Stimulated activated CD8-positive, alpha-beta memory T cell treated with anti-CD3 and anti-CD28 coated beads, Interleukin-7, amount 100 ng/mL, for 24 hours (primary cell): Measurements from ENCODE around the gene NFASC.

Experiments
- DNase-seq: peaks from one replicate; pipeline ENCODE4 v3.0.0-alpha.2; 2020; ENCODE audit warnings: low read depth

NFASC gene

GRCh38 chr1:204870160-204870912 is at the start of gene NFASC:
Gene NFASC (plus strand): TSS chr1:204870862. CDS start chr1:204944316, 73,454 bp downstream.
- DNase-seq = no peak

DNA sequence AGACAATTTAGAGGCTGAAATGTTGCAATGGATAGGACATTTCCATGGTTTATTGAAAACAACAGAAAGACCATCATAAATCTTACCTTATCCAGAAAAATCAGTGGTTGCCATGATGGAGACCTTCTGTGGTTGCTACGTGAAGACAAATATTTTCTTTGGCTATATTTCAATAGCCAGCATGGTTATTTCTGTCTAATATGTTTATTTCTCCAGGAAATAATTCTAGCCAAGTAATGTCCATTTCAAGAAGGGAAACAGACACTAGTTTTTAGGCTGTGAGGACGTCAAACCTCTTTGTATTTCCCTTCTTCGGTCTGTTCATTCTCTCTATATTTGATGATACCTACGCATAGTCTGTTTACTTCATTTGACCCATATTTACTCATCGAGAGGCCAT is 49.2 kb upstream of the NFASC start:
- no peak for DNase-seq

DNA sequence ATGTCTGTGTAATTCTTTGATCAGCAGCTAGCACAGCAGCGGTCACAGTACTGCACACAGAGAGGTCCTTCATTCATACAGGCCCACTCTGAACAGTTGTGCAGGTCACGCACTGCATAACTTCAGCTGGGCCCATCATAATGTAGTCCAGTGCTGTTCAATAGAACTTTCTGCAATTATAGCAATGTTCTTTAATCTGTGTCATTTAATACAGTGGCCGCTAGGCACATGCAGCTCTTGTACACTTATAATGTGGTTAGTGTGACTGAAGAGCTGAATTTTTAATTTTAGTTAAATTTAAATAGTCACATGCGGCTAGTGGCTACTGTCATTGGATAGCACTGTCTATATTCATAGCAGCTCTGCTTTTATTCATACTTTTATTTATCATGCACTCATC is 48.7 kb upstream of the NFASC start:
- no peak for DNase-seq

DNA sequence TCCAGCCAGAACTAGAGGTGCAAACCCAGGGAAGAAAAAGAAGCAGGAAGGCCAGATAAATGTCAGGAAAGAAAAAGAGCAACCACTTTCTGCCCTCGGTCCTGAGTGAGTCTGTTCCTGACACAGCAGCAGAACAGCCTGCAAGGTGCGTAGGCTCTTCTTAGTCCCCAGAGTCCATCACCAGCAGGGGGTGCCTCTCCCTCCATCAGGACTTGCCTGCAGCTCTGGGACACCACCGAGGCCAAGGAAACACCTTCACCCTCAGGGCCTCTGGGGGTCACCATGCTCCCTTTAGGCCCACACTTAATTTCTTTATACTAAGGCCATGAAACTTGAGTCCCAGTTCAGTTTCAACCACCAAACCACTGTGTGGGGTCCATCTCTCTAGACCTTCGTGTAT is 43.7 kb upstream of the NFASC start:
- DNase-seq = no peak

DNA sequence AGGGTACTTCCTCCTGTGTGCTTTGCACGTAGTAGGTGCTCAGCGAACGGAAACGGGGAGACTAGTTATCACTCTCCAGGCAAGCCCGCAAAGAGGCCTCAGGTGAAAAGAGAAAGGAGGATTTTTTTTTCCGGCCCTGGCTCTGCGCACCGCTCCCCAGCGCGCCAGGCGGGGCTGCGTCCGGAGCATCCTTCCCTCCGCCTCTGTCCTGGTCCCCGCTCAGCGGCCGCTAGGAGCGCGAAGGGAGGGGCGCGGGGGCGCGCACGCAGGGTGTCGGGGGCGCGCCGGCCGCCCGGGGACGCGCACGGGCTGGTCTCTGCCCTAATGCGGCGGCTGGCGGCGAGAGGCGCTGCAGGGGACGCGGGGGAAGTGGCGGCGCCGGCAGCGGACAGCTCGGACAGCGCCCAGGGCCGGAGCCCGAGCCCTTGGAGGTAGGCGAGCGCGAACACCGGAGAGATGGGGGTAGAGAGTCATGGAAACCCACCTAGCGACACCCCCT is 42.3 kb upstream of the NFASC start:
- no peak for DNase-seq

DNA sequence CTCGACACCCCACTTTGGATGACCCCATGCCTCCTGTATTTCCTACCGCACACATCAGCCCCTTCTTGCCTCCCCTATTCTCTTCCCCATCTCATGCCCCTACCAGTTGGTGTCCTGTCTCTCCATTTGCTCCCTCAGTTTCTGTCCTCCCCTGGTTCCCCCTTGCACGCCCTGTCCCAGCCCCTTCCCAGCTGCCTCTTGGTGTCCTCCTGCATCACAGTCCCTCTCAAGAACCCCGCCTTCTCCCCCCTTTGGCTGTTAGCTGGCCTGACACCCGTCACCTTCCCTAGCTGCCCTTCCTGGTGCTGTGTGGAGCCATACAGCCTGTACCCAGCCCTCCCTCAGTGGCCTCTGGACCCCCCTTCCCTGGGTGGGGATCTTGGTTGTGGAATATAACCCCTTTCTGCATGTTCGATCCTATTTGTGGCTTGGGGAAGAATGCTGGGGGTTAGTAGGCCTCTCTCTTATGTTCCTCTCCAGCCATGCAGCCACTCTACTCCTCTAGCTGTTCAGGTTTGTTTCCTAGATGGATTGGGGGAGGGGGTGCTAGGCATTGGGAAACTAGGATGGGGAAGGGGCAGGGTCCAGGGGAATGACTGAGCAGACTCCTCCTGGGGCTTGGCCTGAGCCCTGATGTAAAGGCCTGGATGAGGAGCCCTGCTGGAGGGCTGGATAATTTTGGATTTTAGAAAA is 41.4 kb upstream of the NFASC start:
- no peak for DNase-seq

GRCh38 chr1:204830747-204831146 is 39.9 kb upstream of the NFASC start:
- no peak for DNase-seq

DNA sequence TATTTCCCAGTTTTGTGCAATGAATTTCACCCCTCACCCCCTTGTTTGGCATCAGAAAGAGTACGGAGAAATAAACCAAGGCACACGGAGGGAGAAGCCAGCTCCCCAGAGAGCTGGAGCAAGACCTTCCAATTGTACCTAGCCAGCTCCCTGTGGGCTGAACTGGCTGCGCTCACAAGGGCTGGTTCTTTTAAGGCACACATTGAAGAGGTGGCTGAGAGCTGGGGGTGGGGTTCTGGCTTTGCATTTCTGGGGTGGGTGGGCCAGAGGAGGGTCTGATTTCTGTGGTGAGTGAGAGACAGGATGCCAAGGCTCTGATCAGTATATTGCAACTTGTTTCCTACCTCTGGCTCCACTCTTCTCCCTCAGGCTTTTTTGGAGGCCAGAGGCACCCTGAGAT is 39.5 kb upstream of the NFASC start:
- DNase-seq = no peak

DNA sequence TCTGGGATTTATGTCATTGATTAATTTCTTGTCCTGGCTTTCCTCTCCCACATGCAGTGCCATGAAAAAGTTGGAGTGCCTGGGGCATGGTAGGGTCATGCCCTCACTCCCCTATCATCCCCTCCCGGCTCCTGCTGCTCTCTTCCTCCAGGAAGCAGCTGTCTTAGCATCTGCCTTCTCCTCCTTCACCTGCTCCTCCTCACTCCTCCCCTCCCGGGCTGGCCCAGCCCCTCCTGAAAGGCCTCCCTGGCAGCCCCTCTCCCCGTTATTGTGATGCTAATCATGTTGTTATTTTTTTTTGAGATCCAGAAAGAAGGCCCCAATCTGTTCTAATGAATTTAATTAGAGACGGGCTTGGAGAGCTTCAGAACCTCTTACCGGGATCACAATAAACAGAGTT is 36.3 kb upstream of the NFASC start:
- DNase-seq = no peak

DNA sequence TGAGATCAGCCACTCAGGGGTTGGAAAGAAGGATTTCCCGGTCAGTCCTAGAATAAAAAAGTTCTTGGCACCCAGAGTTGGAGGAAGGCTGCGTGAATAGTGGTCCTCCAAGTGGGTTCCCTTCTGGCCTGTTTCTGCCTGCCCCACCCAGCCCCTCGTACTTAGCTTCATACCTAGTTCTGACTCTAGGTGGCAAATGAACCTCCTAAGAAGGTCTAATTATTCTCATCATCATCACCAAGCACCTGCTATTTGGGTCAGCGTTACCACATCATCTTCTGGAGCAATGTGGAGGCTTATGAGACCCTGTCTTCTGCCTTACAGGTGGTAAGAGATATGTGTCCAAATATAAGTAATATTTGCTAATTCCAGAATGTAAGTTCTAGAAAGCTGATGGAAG is 35.9 kb upstream of the NFASC start:
- DNase-seq = no peak

- no peak for DNase-seq
Observed at GRCh38 chr1:204835737-204836136, 34.9 kb upstream of the NFASC start.

- DNase-seq = no peak
Observed at GRCh38 chr1:204836856-204837255, 33.8 kb upstream of the NFASC start.

DNA sequence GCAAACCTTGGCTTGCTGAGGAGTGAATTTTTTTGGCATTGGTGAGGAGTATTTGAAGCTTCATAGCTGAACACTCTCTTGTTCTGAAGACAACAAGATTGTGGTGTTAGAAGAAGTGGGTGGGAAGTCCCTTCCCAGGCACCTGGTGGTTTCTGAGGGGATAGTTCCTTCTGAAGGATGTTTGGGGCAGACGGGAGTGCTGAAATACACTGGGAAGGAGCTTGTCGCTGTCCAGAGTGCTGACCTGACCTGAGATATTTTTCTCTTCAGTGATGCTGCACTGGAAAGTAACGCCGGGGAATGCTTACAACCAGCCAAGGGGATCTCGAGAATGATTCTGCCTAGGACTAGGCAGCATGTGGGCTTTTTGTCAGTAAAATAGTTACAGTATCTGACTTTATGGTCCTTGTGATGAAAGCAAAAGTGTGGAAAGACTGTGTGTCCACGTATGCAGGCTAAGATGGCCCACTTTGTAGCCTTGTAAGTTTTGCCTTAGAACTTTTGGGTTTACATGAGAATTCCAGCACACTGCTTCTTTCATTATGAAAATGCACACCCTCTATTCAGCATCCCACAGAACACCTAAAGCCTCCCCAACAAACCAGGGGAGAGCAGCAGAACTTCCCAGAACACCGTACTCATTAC is 33.1 kb upstream of the NFASC start:
- DNase-seq = no peak

DNA sequence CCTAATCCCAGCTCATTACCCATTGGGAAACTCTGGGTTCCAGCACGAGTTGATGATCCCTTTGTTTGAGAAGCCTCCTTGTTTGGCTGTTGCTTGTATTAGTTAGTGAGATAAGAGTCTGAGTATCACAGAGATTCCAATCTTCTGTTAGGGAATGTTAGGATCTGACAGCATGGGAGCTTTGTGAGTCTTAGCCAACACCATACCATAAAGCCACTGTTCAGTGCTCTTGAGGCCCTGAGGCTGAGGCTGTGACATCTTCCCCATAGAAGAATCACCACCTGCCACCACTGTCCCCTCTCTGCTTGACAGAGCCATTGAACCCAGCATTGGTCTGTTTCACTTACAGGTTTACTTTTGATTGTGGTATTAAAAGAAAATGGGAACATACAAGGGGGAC is 29.3 kb upstream of the NFASC start:
- no peak for DNase-seq

DNA sequence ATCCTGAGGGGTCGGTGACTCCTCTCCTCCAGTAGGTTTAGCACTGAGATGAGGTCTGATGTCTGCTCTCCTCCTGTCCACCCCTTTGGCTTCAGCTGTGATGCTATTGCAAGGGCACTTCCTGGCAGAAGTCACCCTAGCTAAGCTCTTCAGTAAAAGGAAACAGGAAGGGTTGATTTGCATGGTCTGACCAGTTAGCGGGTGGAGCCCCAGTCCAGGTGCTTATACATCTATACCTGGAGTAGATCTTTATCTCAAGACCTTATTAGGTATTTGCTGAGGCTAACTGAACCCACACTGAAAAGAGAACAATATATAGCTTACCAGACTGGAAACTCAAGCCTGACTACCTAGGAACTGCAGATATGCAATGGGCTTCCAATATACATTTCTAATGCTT is 28.9 kb upstream of the NFASC start:
- no peak for DNase-seq

GRCh38 chr1:204842369-204842768 is 28.3 kb upstream of the NFASC start:
- no peak for DNase-seq

- no peak for DNase-seq
Observed at GRCh38 chr1:204842892-204843291, 27.8 kb upstream of the NFASC start.

DNA sequence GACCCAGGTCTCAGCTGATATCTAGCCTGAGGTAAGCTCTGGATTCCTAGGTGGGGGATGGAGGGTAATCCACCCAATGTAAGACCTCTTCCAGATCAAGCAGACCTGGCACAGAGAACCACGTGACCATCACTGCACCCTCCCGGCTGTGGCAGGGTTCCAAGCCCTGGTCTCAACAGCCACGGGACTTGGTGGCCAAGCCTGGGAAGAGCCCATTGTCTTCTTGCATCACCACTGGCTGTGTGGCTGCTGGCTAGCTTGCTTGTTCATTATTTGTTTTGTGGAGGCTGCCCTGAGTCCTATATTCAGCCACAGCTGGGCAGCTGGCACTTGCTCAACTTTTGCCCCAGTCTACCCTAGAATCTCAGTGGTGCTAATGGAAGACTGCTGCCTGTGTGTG is 24.1 kb upstream of the NFASC start:
- DNase-seq = no peak

- no peak for DNase-seq
Observed at GRCh38 chr1:204848579-204848978, 22.1 kb upstream of the NFASC start.

- DNase-seq = no peak
Observed at GRCh38 chr1:204852854-204853253, 17.8 kb upstream of the NFASC start.

GRCh38 chr1:204853436-204853835 is 17.2 kb upstream of the NFASC start:
- no peak for DNase-seq

- no peak for DNase-seq
Observed at GRCh38 chr1:204854286-204854685, 16.4 kb upstream of the NFASC start.

- no peak for DNase-seq
Observed at GRCh38 chr1:204858363-204858821, 12.3 kb upstream of the NFASC start.
